ENCODE results near the gene TRIP10. TPM values are rescaled to one million over a fixed set of nuclear protein-coding genes. Genes with fewer than 3 reads are reported as not detected.

TRIP10 gene
- total and polyA plus RNA-seq, 10 of the 15 experiments (the other 5 are each of a cell fraction or from before 2014, with no cell fraction given) = 0.79 to 54.5 (median 32.5) TPM

- TF ChIP-seq MTA2 (IDR thresholded peaks at IDR 0.05; ENCODE audit: low read depth) = peak; percentile 76; the same call in 1 of the 2 replicates
- TF ChIP-seq KLF5 (IDR thresholded peaks at IDR 0.05; ENCODE audit: partially characterized antibody) = no peak
- no peak for TF ChIP-seq YBX1 (IDR thresholded peaks at IDR 0.05)
- no peak for TF ChIP-seq ZNF592 (IDR thresholded peaks at IDR 0.05)
- TF ChIP-seq SMC3 (IDR thresholded peaks at IDR 0.05; ENCODE audit: borderline replicate concordance, low read length) = peak; percentile 92
- TF ChIP-seq E2F4 (IDR thresholded peaks at IDR 0.05; ENCODE audit: low read depth, low read length) = no peak
- no peak for TF ChIP-seq EED (IDR thresholded peaks at IDR 0.05; ENCODE audit: low read depth)
- TF ChIP-seq NFYA (IDR thresholded peaks at IDR 0.05; ENCODE audit: borderline replicate concordance, low read depth, low read length) = no peak
- TF ChIP-seq IKZF1 (conservative IDR thresholded peaks at IDR 0.05) = peak; percentile 90
- no peak; the same call in none of the 2 replicates for TF ChIP-seq ZNF687 (IDR thresholded peaks at IDR 0.05)
- TF ChIP-seq ELK1 (IDR thresholded peaks at IDR 0.05; ENCODE audit: low read depth, low read length) = no peak
- TF ChIP-seq ZBTB40 (IDR thresholded peaks at IDR 0.05; ENCODE audit: borderline replicate concordance) = peak; percentile 92
- TF ChIP-seq EGR1 (IDR thresholded peaks at IDR 0.05; ENCODE audit: borderline replicate concordance in 1 of 2, low read depth in 2 of 2, low read length in 2 of 2) = peak in 1 of 2 experiments; percentile 76; a peak in 2 of 3 replicates
Measured at GRCh38 chr19:6737873-6738786, 1.4 kb upstream of the TRIP10 start (continued).

Measured in GM12878 (cell line).